ENCODE measurements around the gene DGKD.

DGKD gene

GRCh38 chr2:233426619-233427342, 72.5 kb downstream of the DGKD start:
- DNase-seq (ENCODE audit: low read depth in 3 of 3): peak; percentile 46 to 74 (median 69)

GRCh38 chr2:233428008-233428407, 73.7 kb downstream of the DGKD start:
- no peak for DNase-seq (ENCODE audit: low read depth in 3 of 3)

GRCh38 chr2:233428438-233428837, 74.1 kb downstream of the DGKD start:
- no peak for DNase-seq (ENCODE audit: low read depth in 3 of 3)

GRCh38 chr2:233429175-233429897, 75.0 kb downstream of the DGKD start:
- no peak for DNase-seq (ENCODE audit: low read depth in 3 of 3)

- no peak for DNase-seq (ENCODE audit: low read depth in 3 of 3)
Measured at GRCh38 chr2:233430081-233430480, 75.8 kb downstream of the DGKD start.

- no peak for DNase-seq (ENCODE audit: low read depth in 3 of 3)
Measured at GRCh38 chr2:233430651-233431050, 76.4 kb downstream of the DGKD start.

- DNase-seq (ENCODE audit: low read depth in 3 of 3): no peak
Measured at GRCh38 chr2:233433029-233433428, 78.7 kb downstream of the DGKD start.

- DNase-seq (ENCODE audit: low read depth in 3 of 3): no peak
Measured at GRCh38 chr2:233433794-233434193, 79.5 kb downstream of the DGKD start.

GRCh38 chr2:233434666-233435330, 80.5 kb downstream of the DGKD start:
- DNase-seq (ENCODE audit: low read depth in 3 of 3): no peak

- DNase-seq (ENCODE audit: low read depth in 3 of 3): no peak
Measured at GRCh38 chr2:233435436-233436190, 81.3 kb downstream of the DGKD start.

GRCh38 chr2:233436191-233436581, 81.9 kb downstream of the DGKD start:
- DNase-seq (ENCODE audit: low read depth in 3 of 3): no peak

GRCh38 chr2:233436691-233437438, 82.6 kb downstream of the DGKD start:
- DNase-seq (ENCODE audit: low read depth in 3 of 3): no peak

GRCh38 chr2:233437439-233437955, 83.2 kb downstream of the DGKD start:
- DNase-seq (ENCODE audit: low read depth in 3 of 3): no peak

- no peak for DNase-seq (ENCODE audit: low read depth in 3 of 3)
Measured at GRCh38 chr2:233438573-233439147, 84.4 kb downstream of the DGKD start.

- DNase-seq (ENCODE audit: low read depth in 3 of 3): no peak
Measured at GRCh38 chr2:233439191-233439590, 84.9 kb downstream of the DGKD start.

- DNase-seq (ENCODE audit: low read depth in 3 of 3): no peak
Measured at GRCh38 chr2:233440314-233440713, 86.0 kb downstream of the DGKD start.

- no peak for DNase-seq (ENCODE audit: low read depth in 3 of 3)
Measured at GRCh38 chr2:233440714-233441113, 86.4 kb downstream of the DGKD start.

- DNase-seq (ENCODE audit: low read depth in 3 of 3): no peak
Measured at GRCh38 chr2:233441161-233442027, 87.1 kb downstream of the DGKD start.

GRCh38 chr2:233442028-233442310, 87.7 kb downstream of the DGKD start:
- DNase-seq (ENCODE audit: low read depth in 3 of 3): no peak

Measured in stimulated activated CD4-positive, alpha-beta T cell treated with anti-CD3 and anti-CD28 coated beads, TNF-alpha, amount 100 ng/mL, for 48 hours (primary cell).